Neural cell (in vitro differentiated cells): ENCODE measurements around the gene CDK5RAP2. TPM values are rescaled to one million over a fixed set of nuclear protein-coding genes. Genes with fewer than 3 reads are reported as not detected.
A peak's percentile ranks its signal among the peaks of the same experiment; 100 is the strongest.

Source experiments
- H2AFZ ChIP-seq: fragments of 200-600, 300-800 bp; sonication (generic), shearing (Covaris generic); 2 replicates; pipeline ENCODE4 v1.6.0; 2014; ENCODE audit warnings: low read depth, mild to moderate bottlenecking, antibody characterized with exemption, low read length, moderate library complexity
- H3F3A ChIP-seq: fragments of 200-600 bp; shearing (Covaris generic); 2 replicates; pipeline ENCODE4 v1.6.1; 2016; ENCODE audit warnings: mild to moderate bottlenecking, moderate library complexity, mixed read lengths, antibody characterized with exemption, low read length; ENCODE audit not compliant: insufficient read depth, poor library complexity, severe bottlenecking
- H3K27ac ChIP-seq: fragments of 200-600, 300-800 bp; sonication (generic), shearing (Covaris generic); 2 replicates; pipeline ENCODE4 v1.5.1; 2014; ENCODE audit warnings: mild to moderate bottlenecking, low read length, moderate library complexity
- H3K27me3 ChIP-seq: fragments of 300-800, 200-600 bp; sonication (generic), shearing (Covaris generic); 2 replicates; pipeline ENCODE4 v1.6.0; 2014; ENCODE audit warnings: mild to moderate bottlenecking, low read depth, low read length, moderate library complexity; ENCODE audit not compliant: insufficient read depth
- H3K36me3 ChIP-seq: fragments of 300-800, 200-600 bp; sonication (generic), shearing (Covaris generic); 2 replicates; pipeline ENCODE4 v1.5.1; 2014; ENCODE audit warnings: mild to moderate bottlenecking, antibody characterized with exemption, low read length, moderate library complexity; ENCODE audit not compliant: insufficient read depth
- H3K4me2 ChIP-seq: fragments of 300-800, 200-600 bp; sonication (generic), shearing (Covaris generic); 2 replicates; pipeline ENCODE4 v1.6.0; 2014; ENCODE audit warnings: mild to moderate bottlenecking, low read length
- H3K4me3 ChIP-seq: fragments of 300-800, 200-600 bp; sonication (generic), shearing (Covaris generic); 2 replicates; pipeline ENCODE4 v1.5.1; 2014; ENCODE audit warnings: mild to moderate bottlenecking, low read length, moderate library complexity
- H3K79me2 ChIP-seq: fragments of 200-600 bp; shearing (Covaris generic); replicated peaks from 2 replicates; pipeline ENCODE4 v1.6.0; 2014; ENCODE audit warnings: mild to moderate bottlenecking, low read length, moderate library complexity; ENCODE audit not compliant: insufficient read depth
- H3K9ac ChIP-seq: fragments of 300-800, 200-600 bp; sonication (generic), shearing (Covaris generic); 2 replicates; pipeline ENCODE4 v1.6.1; 2016; ENCODE audit warnings: mild to moderate bottlenecking, low read length, mixed read lengths
- H3K9me2 ChIP-seq: fragments of 200-600 bp; shearing (Covaris generic); 2 replicates; pipeline ENCODE4 v1.6.1; 2016; ENCODE audit warnings: mild to moderate bottlenecking, low read length, mixed read lengths; ENCODE audit not compliant: insufficient read depth
- H3K9me3 ChIP-seq: fragments of 200-600, 300-800 bp; sonication (generic), shearing (Covaris generic); 2 replicates; pipeline ENCODE4 v1.6.1; 2016; ENCODE audit warnings: mild to moderate bottlenecking, mixed run types, low read length, moderate library complexity, mixed read lengths
- H4K20me1 ChIP-seq: fragments of 200-600 bp; shearing (Covaris generic); 2 replicates; pipeline ENCODE4 v1.6.1; 2016; ENCODE audit warnings: mild to moderate bottlenecking, mixed run types; ENCODE audit not compliant: insufficient read depth
- EP300 ChIP-seq: fragments of 450-650 bp; conservative IDR thresholded peaks from 2 replicates; pipeline ENCODE4 v1.6.1; 2014; ENCODE audit warnings: antibody characterized with exemption, mild to moderate bottlenecking, moderate library complexity; ENCODE audit not compliant: poor library complexity, severe bottlenecking
- POLR2AphosphoS5 ChIP-seq: IDR thresholded peaks from 2 replicates; pipeline ENCODE4 v1.6.1; 2012
- RAD21 ChIP-seq: fragments of 450-650 bp; conservative IDR thresholded peaks from 2 replicates; pipeline ENCODE4 v1.6.1; 2014; ENCODE audit warnings: antibody characterized with exemption, mild to moderate bottlenecking, moderate library complexity
- polyA plus RNA-seq: library from polyadenylated mRNA; depleted of rRNA; stranded (reverse); fragments of >200 nt; gene quantifications from 2 replicates; pipeline ENCODE4 v1.2.3, GENCODE V29; 2014
- TF ChIP-seq, protein P1 (sequence below): IDR thresholded peaks from 2 replicates; pipeline ENCODE4 v1.6.1; 2012; ENCODE audit warnings: borderline replicate concordance
- TF ChIP-seq, protein P2 (sequence below): fragments of 450-650 bp; IDR thresholded peaks from 2 replicates; pipeline ENCODE4 v1.5.1; 2014; ENCODE audit warnings: antibody characterized with exemption, mild to moderate bottlenecking, moderate library complexity; ENCODE audit not compliant: poor library complexity, severe bottlenecking

CDK5RAP2 gene
- polyA plus RNA-seq, 1 donor from 2014 or later = 43.3 TPM

DNA sequence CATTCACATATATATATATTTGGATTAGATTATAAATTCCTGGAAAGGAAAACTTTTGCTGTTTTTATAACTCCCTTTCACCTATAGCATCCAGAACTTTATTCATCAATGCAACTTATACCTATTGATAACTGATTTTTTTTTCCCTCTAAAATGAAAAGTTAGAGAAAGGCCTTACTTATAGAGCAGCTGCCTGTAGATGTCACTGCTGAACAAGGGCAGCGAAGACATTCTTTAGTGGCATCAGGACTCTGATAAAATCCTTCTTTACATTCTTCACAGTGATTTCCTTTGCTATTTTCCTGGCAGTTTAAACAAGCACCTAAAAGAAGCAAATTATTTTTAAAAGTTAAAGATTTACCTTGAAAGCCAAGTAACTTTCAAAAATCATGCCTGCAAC is 32.3 kb upstream of the CDK5RAP2 start:
- no peaks in the 10 kb centered on the region for H3K27me3 ChIP-seq
- H4K20me1 ChIP-seq = no peaks in the 10 kb centered on the region
- H3K79me2 ChIP-seq = no peaks in the 10 kb centered on the region
- no peak overlapping the region for H2AFZ ChIP-seq
- TF ChIP-seq, protein P1, sequence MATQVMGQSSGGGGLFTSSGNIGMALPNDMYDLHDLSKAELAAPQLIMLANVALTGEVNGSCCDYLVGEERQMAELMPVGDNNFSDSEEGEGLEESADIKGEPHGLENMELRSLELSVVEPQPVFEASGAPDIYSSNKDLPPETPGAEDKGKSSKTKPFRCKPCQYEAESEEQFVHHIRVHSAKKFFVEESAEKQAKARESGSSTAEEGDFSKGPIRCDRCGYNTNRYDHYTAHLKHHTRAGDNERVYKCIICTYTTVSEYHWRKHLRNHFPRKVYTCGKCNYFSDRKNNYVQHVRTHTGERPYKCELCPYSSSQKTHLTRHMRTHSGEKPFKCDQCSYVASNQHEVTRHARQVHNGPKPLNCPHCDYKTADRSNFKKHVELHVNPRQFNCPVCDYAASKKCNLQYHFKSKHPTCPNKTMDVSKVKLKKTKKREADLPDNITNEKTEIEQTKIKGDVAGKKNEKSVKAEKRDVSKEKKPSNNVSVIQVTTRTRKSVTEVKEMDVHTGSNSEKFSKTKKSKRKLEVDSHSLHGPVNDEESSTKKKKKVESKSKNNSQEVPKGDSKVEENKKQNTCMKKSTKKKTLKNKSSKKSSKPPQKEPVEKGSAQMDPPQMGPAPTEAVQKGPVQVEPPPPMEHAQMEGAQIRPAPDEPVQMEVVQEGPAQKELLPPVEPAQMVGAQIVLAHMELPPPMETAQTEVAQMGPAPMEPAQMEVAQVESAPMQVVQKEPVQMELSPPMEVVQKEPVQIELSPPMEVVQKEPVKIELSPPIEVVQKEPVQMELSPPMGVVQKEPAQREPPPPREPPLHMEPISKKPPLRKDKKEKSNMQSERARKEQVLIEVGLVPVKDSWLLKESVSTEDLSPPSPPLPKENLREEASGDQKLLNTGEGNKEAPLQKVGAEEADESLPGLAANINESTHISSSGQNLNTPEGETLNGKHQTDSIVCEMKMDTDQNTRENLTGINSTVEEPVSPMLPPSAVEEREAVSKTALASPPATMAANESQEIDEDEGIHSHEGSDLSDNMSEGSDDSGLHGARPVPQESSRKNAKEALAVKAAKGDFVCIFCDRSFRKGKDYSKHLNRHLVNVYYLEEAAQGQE = no peak
- TF ChIP-seq, protein P2, sequence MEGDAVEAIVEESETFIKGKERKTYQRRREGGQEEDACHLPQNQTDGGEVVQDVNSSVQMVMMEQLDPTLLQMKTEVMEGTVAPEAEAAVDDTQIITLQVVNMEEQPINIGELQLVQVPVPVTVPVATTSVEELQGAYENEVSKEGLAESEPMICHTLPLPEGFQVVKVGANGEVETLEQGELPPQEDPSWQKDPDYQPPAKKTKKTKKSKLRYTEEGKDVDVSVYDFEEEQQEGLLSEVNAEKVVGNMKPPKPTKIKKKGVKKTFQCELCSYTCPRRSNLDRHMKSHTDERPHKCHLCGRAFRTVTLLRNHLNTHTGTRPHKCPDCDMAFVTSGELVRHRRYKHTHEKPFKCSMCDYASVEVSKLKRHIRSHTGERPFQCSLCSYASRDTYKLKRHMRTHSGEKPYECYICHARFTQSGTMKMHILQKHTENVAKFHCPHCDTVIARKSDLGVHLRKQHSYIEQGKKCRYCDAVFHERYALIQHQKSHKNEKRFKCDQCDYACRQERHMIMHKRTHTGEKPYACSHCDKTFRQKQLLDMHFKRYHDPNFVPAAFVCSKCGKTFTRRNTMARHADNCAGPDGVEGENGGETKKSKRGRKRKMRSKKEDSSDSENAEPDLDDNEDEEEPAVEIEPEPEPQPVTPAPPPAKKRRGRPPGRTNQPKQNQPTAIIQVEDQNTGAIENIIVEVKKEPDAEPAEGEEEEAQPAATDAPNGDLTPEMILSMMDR = peak; percentile 51
- peak; percentile 38 for TF ChIP-seq RAD21
- H3K27ac ChIP-seq = no peak overlapping the region
- no peaks in the 10 kb centered on the region for H3F3A ChIP-seq
- no peak overlapping the region for H3K9ac ChIP-seq
- H3K36me3 ChIP-seq = peaks cover 1% of the 10 kb centered on the region
- H3K4me2 ChIP-seq = no peak overlapping the region
- no peaks in the 10 kb centered on the region for H3K9me3 ChIP-seq
- H3K9me2 ChIP-seq = no peaks in the 10 kb centered on the region
- H3K4me3 ChIP-seq = no peak overlapping the region

DNA sequence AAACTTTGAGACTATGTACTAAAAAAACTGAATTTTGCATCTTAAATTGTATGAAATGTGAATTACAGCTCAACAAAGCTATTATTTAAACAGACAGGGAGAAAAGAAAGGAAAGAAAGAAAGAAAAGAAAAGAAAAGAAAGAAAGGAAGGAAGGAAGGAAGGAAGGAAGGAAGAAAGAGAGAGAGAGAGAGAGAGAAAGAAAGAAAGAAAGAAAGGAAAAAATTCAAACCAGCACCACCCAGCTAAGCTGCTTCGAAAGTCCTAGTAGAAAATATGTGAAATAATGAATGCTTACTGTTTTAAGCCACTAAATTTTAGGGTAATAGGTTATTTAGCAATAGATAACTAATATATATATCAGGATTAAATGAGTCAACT is 31.7 kb upstream of the CDK5RAP2 start:
- Histone ChIP-seq H3K4me2 (no peak overlapping the region), H3K36me3 (peaks cover 7% of the 10 kb centered on the region), H3K79me2 (no peaks in the 10 kb centered on the region), H2AFZ (no peak overlapping the region), H3K9me3 (no peaks in the 10 kb centered on the region), H3K9me2 (no peaks in the 10 kb centered on the region), H3K9ac (no peak overlapping the region), H4K20me1 (no peaks in the 10 kb centered on the region), H3F3A (no peaks in the 10 kb centered on the region), H3K27ac (no peak overlapping the region), H3K27me3 (no peaks in the 10 kb centered on the region), H3K4me3 (no peak overlapping the region)
- no peak for TF ChIP-seq EP300

DNA sequence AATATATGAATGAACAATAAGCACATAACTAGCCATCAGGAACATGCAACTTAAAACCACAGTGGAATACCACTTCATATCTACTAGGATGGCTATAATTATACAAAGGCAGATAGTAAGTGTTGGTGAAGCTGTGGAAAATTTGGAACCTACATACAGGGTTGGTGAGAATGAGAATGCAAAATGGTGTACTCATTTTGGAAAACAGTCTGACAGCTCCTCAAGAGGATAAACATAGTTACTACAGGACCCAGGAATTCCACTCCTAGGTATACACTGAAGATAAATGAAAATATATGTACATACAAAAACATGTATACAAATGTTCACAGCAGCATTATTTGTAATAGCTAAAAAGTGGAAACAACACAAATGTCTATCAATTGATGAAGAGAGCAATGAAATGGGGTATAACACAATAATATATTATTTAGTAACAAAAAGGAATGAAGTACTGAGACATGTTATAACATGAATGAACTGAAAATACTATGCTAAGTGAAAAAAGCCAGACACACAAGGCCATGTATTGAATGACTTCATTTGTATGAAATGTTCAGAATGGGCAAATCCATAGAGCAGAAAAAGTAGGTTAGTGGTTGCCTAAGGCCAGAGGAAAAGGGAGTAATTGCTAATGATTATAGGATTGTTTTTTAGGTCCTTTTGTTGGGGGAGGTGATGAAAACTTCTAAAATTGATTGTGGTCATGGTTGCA is 31.2 kb upstream of the CDK5RAP2 start:
- no peak overlapping the region for H3K9ac ChIP-seq
- no peaks in the 10 kb centered on the region for H3K9me2 ChIP-seq
- H3K27me3 ChIP-seq = no peaks in the 10 kb centered on the region
- no peaks in the 10 kb centered on the region for H3F3A ChIP-seq
- no peaks in the 10 kb centered on the region for H3K79me2 ChIP-seq
- H2AFZ ChIP-seq = no peak overlapping the region
- peak overlapping the region; percentile 64 for H3K27ac ChIP-seq
- no peaks in the 10 kb centered on the region for H4K20me1 ChIP-seq
- no peak overlapping the region for H3K4me2 ChIP-seq
- H3K36me3 ChIP-seq = peaks cover 12% of the 10 kb centered on the region
- no peaks in the 10 kb centered on the region for H3K9me3 ChIP-seq
- no peak overlapping the region for H3K4me3 ChIP-seq
- TF ChIP-seq RAD21 (no peak), POLR2AphosphoS5 (no peak)
- TF ChIP-seq, protein P2 = peak; percentile 17
